HG02763 (cell line): Measurements from ENCODE around the gene LSS.
"Not testable (repeated sequence)": the region's sequence is repeated elsewhere in the genome, so short reads cannot be mapped to it uniquely, and the experiment has no call there.

Source experiments
- ATAC-seq: cut with Tn5 transposase; IDR thresholded peaks from one replicate; pipeline ENCODE4 v1.9.1; 2021; ENCODE audit warnings: mild to moderate bottlenecking, moderate library complexity; ENCODE audit not compliant: unreplicated experiment

Gene LSS

DNA sequence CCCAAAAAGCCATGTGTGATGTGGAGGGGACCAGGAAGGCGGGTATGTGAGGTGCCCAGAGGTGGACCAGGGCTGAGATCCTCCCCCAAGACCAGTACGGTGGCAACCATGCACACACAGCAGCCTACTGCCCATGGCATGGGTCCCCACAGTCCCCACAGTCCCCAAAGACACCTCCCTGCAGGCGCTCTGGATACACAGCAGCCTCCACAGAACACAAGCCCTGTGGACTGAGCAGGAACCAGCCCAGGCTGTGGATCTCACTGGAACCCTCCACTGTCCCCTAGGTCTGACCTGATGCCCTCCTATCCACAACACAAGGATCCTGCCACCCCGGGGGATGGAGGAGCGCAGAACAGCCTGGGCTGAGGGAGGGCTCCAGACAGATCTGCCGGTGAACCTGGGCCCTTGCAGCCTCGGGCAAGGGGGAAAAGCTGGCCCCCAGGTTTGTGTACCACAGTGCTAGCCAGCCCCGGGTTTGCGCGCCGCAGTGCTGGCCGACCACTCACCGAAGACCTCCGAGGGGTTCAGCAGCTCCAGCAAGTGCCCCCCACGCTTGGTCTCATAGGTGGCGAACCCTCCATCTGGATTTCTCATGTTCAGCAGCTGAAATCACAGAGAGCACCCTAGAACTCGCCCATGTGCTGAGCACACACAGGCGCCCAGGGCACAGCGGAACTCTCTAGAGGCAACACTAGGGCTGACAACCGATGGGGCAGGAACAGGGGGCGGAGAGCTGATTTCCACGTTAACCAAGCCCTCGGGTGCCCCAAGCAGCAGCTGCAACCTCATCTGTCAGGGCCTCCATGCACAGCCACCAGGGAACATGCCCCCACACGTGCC, 22.2 kb downstream of the LSS start:
- ATAC-seq, result no peak

GRCh38 chr21:46205766-46206162, 22.8 kb downstream of the LSS start:
- no peak for ATAC-seq

- no peak for ATAC-seq
Measured at GRCh38 chr21:46205166-46205565, 23.4 kb downstream of the LSS start.

DNA sequence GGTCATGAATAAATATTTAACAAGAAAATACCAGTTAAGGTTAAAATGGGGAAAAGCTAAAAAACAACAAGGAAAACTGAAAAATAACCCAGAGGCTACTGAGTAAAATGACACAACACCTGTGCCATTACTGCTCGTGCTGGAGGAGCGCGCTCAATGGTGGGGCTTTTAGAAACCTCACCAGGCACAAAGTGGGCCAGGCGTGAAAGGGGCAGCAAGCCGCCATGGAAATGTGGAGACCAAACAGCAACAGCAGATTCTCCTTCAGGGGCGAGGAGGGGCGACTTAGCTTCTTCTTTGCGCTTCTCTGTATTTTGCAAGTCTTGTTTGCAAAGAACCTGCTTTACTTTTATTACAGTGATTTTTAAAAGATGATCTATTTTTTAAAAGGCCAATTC, 25.4 kb downstream of the LSS start:
- ATAC-seq, result no peak

DNA sequence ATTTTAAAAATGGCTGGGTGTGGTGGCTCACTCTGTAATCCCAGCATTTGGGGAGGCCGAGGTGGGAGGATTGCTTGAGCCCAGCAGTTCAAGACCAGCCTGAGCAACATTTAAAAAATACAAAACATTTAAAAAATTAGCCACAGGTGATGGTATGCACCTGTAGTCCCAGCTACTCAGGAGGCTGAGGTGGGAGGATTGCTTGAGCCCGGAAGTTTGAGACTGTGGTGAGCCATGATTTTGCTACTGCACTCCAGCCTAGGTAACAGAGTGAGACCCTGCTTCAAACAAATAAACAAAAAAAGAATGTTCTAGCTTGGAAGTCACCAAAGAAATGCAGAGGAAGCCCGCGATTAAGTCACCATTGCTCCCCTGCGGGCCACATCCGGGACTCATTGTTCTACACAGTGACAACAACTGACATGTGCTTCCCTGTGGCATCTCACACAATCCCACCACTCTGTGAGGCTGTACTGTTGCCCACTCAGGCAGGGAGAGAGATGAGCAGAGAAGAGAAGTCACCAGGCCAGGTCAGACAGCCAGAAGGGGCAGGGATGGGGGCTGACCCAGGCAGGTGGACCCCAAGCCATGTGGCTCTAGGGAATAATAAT, 25.9 kb downstream of the LSS start:
- ATAC-seq, result no peak

- not testable (repeated sequence) for ATAC-seq
Measured at GRCh38 chr21:46200877-46201803, 27.4 kb downstream of the LSS start.

DNA sequence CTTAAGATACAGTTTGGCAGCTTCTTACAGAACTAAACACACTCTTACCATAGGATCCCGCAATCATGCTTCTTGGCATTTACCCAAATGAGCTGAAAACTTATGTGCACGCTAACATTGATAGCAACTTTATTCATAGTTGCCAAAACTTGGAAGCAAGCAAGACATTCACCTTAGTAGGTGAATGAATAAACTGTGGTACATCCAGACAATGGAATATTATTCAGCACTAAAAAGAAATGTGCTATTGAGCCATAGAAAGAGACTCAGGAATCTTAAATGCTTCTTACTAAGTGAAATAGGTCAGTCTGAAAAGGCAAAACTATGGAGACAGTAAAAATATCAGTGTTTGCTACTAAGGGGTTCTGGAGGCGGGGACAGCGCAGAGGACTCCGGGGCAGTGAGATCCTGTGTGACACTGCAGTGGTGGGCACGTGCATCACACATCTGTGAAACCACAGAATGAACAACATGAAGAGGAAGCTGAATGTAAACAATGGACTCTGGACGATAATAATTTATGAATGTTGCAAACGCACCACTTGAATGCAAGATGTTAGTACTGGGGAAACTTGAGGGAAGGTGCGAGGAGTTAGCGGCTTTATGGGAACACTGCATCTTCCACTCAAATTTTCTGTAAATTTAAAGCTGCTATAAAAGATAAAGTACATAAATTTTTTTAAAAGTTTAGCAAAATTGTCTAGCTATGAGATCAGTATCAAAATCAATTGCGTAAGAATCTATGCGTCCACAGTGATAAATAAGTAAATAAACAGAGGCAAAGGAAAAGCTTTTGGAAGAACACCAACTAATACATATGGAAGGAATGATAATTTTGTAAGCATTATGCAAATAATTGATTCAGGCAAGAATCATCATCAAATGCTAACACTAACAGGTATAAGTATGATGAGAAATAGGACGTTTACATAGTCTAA, 28.9 kb downstream of the LSS start:
- no peak for ATAC-seq

- no peak for ATAC-seq
Measured at GRCh38 chr21:46196733-46197132, 31.8 kb downstream of the LSS start.

- ATAC-seq, result no peak
Measured at GRCh38 chr21:46195595-46196195, 32.9 kb downstream of the LSS start.

DNA sequence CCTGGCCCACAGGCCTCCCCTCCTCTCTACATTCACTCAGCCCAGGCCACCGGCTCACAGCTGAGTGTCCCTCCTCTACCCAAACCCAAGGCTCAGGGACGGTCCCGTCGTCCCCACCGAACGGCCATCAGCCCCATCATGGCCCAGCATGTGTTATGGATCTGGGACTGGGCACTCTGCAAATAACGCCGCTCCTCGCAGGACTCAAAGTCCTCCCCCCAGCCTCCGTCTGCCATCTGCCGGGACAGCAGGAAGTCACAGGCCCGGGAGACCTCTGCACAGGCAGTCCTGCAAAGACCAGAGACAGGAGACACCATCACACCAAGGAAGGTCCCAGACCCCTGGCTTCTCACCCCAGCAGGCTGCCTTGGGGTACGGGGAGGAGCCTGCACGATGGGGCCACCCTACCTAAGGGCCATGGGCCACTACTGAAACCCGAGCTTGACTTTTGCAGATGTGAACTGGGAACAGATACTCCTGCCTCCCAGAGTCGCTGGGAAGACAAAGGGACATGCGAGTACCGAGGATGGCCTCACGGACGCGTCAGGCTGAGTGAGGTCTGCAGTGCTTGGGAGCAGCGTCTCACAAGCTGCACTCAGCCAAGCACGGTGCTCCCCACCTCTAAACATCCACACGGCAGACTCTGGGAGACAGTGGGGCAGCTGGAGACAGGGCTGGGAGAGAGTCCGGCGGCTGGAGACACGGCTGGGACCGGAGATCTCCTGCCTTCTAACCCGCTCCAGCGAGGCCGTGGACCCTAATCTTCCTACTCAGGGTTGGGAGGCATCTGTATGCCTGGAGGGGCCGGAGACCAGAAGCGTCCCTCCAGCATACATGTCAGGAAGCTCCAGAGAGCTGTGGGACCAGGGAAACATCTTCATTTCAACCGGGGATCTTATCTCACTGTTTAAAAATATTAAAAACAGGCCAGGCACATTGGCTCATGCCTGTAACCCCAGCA, 33.9 kb downstream of the LSS start:
- no peak for ATAC-seq

DNA sequence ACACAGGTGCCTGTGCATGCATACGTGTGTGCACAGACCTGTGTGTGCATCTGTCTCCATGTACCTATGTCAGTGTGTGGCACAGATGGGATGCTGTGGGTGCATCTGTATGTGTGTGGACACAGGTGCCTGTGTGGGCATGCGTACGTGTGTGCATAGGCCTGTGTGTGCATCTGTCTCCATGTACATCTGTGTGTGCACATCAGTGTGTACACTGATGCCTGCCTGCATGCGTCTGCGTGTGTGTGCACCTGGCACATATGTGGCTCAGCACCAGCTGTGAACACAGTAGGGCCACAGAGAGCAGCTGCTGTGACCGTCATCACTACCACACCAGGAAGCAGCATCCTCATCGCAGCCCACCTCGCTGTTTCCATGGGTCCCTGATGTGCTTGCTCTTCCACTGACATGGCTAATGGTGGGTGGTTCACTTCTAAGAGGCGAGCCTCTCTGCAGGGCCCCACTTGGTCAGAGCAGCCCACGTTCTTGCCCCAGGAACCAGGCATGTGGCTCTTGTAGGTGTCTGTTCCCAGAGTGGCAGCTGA, 34.7 kb downstream of the LSS start:
- no peak for ATAC-seq

- ATAC-seq, result no peak
Measured at GRCh38 chr21:46191686-46192575, 36.6 kb downstream of the LSS start.

DNA sequence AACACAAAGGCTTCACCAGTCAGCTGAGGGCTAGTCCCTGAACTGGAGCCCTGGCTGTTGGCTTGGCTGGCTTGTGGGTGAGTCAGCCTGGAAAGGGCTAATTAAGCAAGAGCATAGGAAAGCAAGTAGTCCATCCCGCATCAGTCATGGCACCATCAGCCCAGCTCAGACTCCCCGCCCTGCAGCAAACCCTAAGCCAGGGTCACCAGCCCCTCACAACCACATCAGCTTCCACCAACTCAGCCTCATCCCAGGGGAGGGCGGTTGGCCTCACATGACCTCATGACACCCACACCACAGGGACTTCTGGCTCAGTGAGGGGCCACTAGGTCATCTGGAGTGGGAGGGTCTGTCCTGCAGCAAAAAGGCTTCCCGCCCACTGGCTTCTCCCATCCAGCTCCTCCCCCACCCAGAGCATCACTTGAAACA, 37.3 kb downstream of the LSS start:
- ATAC-seq, result no peak

- no peak for ATAC-seq
Measured at GRCh38 chr21:46190491-46191131, 38.0 kb downstream of the LSS start.

DNA sequence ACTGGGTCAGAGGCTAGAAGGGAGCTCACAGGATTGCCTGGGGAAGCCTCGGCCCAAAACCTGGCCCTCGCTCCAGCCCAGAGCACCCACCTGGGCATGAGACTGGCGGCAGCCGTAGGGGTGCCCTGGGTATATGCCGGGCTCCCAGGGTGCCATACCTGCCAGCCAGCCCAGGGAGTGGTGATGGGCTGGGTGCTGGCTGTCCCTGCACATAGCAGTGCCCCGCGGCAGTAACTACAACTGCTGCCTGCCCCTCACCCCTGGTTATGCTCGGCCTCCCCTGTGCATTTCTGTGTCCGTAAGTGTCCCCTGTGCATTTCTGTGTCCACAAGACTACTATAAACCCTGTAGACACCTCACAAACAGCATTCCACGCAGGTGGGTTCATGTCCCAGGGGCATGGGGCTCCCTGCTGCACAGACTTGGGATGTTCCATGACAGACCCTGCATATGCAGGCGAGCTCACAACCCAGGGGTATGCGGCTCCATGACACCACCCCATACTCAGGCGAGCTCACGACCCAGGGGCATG, 38.5 kb downstream of the LSS start:
- ATAC-seq, result no peak

GRCh38 chr21:46189213-46189958, 39.2 kb downstream of the LSS start:
- no peak for ATAC-seq
